ENCODE measurements around the gene CCDC146.
"Not testable (repeated sequence)": the region's sequence is repeated elsewhere in the genome, so short reads cannot be mapped to it uniquely, and the experiment has no call there.

- TF ChIP-seq, protein P1, sequence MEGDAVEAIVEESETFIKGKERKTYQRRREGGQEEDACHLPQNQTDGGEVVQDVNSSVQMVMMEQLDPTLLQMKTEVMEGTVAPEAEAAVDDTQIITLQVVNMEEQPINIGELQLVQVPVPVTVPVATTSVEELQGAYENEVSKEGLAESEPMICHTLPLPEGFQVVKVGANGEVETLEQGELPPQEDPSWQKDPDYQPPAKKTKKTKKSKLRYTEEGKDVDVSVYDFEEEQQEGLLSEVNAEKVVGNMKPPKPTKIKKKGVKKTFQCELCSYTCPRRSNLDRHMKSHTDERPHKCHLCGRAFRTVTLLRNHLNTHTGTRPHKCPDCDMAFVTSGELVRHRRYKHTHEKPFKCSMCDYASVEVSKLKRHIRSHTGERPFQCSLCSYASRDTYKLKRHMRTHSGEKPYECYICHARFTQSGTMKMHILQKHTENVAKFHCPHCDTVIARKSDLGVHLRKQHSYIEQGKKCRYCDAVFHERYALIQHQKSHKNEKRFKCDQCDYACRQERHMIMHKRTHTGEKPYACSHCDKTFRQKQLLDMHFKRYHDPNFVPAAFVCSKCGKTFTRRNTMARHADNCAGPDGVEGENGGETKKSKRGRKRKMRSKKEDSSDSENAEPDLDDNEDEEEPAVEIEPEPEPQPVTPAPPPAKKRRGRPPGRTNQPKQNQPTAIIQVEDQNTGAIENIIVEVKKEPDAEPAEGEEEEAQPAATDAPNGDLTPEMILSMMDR (IDR thresholded peaks at IDR 0.05; ENCODE audit: insufficient read depth, low read length, poor library complexity, severe bottlenecking) = not testable (repeated sequence)
- TF ChIP-seq EZH2phosphoT487 (conservative IDR thresholded peaks at IDR 0.05; ENCODE audit: low read length) = not testable (repeated sequence)
These were observed 14.1 kb upstream of the CCDC146 start for GRCh38 chr7:77108362-77108761.
